Myocyte (in vitro differentiated cells): ENCODE results near the gene MOGAT1. TPM values are rescaled to one million over a fixed set of nuclear protein-coding genes. Genes with fewer than 3 reads are reported as not detected.
"Not testable (repeated sequence)": the region's sequence is repeated elsewhere in the genome, so short reads cannot be mapped to it uniquely, and the experiment has no call there.

Experiments
- DNase-seq: peaks from one replicate; pipeline ENCODE4 v3.0.0-alpha.2; 2012; ENCODE audit warnings: low read depth
- total RNA-seq: library from RNA; depleted of rRNA; stranded (reverse); fragments of >200 nt; gene quantifications from 2 replicates; pipeline ENCODE4 v1.2.3, GENCODE V29; 2014

Gene MOGAT1
- total RNA-seq, 1 donor from 2014 or later, result not detected

DNA sequence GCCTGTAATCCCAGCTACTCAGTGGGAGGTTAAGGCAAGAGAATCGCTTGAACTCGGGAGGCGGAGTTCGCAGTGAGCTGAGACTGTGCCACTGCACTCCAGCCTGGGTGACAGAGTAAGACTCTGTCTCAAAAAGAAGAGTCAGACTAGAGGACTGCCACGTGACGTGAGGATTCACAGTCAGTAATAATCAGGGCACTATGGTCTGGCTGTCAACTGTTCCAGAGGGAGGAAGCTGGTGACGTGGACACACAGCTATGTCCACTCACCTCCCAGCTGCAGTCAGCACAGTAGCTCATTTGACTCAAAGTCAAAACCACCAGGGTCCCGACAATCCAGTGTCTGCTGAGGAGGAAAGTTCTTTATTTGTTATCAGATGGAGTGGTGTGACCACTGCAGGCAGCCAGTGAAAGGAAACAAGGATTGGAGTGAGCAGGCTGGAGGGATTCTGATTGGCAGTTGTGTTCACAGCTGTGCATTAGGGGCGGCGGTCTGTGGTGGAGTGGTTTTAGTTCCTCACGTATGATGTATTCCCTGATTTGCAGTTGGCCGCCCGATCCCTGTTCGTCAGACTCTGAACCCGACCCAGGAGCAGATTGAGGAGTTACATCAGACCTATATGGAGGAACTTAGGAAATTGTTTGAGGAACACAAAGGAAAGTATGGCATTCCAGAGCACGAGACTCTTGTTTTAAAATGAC, 37.9 kb downstream of the MOGAT1 start:
- DNase-seq, result peak; percentile 100

DNA sequence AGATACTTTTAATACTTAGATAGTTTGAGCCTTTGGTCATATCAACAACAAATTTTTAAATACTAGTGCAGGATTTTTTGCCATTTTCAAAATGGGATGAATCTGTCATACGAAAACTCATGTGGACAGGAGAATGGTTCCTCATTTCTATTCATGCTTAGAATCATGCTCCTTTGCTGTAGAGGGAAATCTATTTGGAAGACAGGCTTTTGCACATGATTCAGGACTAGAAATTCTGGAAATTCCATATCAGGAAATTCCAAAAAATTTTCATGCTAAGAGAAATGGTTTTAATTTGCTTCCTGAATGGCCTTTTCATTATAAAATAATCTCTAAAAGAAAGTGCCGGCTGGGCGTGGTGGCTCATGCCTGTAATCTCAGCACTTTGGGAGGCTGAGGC, 39.3 kb downstream of the MOGAT1 start:
- no peak for DNase-seq

DNA sequence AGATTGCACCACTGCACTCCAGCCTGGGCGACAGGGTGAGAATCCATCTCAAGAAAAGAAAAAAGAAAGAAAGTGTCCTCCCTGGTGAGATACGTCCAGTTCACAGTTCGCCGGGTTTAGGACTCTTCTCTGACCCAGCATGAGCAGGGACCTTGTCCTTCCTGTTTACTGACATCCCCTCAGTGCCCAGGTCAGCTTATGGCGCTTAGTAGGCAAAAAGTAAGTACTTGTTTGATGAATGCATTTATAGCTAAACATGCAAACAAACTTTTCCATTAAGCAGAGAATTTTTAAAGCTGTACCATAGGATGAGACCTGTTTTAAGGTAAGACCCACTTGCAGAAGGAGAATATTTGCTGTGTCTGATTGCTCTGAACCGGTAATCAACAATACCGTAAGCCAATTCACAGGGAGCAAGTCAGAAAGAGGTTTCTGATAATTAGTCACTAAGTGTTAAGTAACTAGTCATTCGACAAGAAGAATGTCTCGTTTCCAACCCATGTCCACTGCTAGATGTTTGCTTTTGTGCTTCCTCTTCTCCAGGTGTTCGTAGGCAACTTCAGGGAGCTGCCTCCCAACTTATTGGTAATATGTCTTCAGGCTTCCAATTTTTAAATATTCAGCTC, 40.0 kb downstream of the MOGAT1 start:
- DNase-seq, result no peak

DNA sequence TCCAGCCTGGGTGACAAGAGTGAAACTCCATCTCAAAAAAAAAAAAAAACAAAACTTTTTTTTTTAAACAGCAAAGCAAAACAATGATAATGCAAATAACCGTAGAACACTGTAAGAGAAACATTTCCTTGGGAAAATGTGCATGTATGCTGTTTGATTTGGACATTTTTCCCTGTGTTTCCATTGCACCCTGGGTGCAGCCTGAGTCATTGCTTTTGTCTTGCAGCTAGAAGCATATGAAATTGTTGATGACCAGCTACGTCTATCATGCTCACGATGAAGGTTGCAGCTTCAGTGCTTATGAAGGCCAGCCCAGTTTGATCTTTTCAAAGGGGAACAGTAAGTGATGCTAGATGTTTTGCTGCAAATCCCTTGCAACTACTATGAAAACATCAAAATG, 41.5 kb downstream of the MOGAT1 start:
- DNase-seq, result no peak

DNA sequence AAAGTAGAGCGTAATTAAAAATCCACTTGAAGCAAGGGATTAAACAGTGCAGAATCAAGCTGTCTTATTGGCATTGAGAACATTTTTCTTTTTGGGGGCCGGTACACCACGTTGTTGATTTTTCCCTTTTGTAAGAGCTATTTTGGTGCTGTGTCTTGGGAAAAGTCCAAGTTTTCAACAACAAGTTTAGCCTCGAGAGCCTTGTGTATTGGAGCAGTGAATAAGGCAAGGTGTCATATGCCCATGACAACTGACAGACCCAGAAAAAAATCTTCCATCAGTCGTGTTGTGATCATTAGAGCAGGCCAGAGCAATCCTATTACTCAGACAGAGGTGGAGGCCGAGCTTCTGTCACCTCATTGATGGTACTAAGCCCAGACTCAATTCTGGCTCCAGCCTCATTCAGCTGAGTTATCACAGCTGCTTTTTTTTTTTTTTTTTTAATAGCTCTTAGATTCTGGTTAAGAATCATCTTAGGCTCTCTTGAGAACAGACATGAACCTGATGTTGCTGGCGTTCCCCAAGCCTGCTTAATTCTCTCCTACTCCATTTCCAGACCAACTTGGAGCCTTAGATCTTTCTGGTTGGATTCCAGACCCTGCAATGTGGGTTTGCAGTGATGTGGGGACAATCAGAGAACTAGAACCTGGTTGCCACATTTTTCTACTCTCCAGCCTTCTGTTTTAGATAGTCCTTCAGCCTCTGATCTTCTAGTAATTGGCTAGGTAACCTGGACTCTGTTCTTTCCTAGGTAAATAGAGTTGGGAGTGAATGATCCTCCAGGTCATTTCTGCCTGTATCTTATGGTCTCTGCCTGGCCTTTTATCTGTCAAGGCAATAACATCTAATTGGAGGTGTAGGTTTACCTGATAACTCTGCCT, 43.1 kb downstream of the MOGAT1 start:
- DNase-seq, result peak; percentile 88

DNA sequence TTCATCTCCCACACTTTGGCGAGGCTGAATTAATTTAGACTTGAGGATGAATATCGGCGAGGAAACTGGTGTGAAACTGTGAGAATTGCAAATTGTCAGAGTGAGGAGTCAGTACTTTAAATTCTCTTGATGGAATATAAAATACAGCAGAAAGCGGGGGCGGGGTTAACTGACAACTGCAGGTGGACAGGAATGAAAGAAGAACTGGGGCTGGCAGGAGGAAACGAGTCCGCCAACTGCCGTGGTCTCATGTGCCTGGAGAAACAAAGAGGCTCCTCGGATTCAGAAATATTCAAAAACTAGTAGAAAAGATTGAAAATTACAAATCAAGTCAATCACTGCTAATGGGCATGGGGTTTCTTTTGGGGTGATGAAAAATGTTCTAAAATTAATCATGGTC, 44.3 kb downstream of the MOGAT1 start:
- DNase-seq, result peak; percentile 61

DNA sequence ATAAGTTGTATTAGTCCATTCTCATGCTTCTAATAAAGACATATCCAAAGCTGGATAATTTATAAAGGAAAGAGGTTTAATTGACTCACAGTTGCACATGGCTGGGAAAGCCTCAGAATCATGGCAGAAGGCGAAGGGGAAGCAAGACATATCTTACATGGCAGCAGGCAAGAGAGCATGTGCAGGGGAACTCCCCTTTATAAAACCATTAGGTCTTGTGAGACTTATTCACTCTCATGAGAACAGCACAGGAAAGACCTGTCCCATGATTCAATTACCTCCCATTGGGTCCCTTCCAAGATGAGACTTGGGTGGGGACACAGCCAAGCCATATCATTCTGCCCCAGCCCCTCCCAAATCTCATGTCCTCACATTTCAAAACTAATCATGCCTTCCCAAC, 48.3 kb downstream of the MOGAT1 start:
- not testable (repeated sequence) for DNase-seq

DNA sequence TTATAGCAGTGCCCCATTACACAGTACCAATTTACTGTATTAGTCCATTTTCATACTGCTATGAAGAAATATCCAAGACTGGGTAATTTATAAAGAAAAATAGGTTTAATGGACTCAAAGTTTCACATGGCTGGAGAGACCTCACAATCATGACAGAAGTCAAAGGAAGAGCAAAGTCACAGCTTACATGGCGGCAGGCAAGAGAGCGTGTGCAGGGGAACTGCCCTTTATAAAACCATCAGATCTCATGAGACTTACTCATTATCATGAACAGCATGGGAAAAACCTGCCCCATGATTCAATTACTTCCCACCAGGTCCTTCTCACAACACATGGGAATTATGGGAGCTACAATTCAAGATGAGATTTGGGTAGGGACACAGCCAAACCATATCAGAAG, 50.1 kb downstream of the MOGAT1 start:
- DNase-seq, result not testable (repeated sequence)

DNA sequence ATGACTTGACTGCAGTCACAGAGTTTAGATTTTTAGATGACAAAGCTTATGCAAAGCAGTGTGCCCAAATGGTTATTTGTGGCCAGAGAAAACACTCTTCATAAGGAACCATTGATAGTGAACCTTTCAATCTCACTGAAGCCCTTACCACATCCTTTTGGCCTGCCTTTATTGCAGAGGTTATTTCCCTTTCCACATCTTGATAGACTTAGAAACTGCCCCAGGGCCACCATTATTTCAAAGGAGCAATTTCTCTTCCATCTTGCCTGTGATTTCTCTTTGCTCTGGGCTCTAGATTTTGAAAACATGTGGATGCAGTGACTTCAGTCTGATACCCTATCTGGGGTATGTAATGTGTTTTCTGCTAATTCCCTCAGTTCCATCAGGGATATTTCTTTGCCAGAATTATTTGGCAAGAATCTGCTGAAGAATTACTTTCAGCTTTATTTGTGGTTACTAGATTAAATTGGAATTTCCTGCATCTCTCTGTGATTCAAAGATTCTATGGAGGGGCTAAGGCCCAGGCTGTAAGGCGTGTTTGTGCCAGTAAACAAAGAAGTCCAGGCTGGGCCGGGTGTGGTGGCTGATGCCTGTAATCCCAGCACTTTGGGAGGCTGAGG, 51.0 kb downstream of the MOGAT1 start:
- peak; percentile 57 for DNase-seq

DNA sequence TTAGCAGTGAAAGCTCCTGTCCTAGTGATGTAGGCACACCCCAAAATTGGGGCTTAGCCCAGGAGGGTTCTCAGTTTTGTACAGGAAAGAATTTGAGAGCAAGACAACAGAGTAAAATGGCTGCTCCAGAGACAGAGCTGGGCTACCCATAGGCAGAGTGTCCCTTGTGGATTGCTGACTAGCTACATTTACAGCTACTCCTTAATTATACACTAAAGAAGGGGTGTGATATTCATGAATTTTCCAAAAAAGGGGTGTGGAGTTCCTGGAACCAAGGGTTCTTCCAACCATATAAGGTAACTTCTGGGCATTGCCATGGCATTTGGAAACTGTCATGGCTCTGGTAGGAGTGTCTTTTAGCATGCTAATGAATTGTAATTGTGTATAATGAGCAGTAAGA, 52.8 kb downstream of the MOGAT1 start:
- no peak for DNase-seq

DNA sequence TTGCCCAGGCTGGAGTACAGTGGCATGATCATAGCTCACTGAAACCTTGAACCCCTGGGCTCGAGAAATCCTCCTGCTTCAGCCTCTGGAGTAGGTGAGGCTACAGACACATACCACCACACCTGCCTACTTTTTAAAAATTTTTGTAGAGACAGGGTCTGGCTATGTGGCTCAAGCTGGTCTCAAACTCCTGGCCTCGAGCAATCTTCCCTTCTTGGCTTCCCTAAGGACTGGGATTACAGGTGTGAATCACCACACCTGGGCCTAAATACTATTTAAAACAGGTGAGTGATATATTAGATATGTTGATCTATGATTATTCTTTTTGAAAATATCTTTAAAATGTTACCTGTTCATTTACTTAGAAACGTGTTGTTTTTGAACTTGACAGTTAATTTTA, 57.2 kb downstream of the MOGAT1 start:
- DNase-seq, result no peak

DNA sequence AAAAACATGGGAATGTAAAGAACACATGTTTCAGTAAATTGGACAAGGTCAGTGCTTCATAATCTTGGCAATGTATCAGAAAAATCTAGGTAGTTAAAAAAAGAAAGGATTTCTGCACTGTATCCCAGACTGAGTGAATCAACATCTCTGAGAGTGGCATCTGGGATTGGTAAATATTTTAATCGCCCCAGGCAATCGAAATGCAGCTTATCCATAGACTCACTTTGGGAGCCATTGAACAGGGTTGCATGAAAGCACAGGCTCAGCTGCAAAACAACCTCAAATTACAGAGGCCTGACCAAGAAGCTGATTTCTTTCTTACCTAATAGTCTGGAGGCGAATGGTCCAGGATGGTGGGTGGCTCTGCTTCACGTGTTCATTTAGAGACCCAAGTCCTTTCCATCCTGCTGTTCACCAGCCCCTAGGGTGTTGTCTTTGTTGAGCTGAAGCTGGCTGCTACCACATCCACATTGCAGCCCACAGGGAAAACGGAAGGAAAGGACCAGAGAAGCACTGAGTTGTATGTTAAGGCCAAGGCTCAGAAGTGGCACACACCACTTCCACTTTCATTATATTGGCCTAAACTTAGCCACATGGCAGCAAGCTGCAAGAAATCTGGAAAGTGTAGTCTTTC, 59.0 kb downstream of the MOGAT1 start:
- no peak for DNase-seq

DNA sequence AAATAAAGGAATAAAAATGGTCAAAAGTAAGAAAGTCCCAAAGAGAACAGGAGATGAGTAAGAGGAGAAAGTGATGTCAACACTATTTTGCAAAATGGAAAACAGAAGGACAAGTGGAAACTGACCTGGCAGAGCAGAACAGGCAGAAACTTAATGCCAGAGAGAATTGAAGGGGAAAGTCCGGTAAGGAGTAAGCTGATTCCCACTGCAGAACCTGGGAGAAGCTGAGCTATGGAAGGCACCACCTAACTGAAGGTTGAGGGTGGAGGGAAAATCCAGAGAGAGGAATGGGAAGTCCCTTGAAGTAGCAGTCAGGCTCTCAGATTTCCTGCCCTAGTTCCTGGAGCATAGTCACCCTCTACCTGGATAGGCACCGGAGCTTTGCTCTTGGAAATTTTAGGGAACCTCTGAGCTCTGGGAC, 59.8 kb downstream of the MOGAT1 start:
- DNase-seq, result no peak

DNA sequence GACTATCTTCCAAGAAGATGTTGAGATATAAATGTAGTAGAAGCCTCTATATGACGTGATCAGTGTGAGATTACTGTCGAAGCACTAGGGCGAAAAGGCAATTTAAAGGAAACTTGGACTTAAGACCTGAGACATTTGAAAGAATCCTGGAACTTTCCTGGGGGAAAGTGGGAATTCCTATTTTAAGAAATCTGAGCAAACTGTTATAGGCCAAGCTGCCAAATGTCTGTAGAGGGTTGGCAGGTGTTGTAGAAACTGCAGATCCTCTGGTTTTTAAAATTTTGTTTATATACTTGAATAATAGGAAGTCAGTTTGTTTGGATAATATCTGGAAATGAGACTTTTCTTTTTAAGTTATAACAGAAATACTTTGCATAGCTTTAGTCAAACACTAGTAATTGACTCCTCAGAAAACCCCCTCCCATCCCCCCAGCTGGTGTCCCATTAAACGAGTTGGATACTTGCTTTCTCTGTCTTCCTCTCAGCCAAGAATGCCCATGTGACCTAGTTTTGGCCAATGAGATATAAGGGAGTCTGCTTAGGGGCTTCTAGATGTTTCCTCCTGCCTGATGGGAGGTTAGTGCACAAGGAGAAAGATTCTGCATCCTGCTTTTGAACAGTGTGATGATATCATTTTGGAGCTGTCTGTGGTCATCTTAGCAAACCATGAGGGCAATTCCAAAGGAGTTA, 61.2 kb downstream of the MOGAT1 start:
- no peak for DNase-seq

DNA sequence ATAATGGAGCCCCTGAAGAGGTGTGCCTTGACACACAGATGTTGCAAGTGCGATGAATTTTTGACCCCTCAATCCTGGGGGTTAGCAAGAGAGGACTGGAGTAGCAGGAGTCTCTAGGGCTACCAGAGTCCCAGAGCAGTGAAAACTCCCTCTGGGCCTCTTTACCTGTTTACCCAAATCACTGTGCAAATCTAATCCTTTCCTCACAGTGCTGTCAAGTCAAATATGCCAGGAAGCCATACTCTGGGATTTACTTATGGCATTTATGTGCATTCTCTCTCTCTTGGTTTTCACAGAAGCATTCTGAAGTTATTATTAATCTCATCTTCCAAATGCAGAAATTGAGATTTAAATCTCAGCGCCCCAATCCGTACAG, 62.0 kb downstream of the MOGAT1 start:
- no peak for DNase-seq

DNA sequence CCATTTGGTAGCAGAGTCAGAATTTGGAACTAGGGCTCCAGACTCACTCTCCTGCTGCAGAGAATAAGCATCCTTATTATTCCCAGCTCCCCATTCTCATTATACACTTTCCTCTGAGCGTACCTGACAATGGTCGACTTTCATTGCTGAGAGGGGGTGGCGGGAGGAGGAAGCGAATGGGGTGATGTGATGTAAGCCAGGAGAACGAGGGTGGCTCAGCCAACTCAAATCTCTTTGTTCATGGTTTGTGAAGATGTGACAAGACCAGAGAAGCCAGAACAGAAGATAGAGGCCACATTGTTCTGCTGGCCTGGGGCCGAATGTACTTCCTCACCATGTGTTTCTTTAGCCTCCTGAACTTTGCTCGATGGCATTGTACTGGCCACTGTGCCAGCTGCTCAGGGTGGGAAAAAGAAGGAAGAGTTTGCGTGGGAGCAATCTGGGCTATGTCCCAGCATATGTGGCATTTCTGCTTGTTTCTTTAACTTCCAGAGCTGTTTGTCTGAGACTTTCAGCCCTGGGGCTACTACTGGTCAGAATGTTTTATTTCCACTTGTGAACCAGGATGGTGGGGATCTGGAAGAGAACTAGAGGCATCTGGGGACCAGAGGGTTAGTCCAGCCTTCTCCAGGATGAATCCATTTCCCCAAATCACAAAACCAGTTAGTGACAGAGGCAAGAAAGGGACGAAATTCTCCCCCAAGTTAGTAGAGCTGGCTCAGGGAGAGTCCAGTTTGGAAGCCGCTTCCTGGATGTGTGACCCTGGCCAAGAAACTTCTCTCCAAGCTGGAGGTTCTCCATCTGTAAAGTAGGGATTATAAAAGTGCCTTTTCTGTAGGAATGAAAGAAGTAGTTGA, 62.6 kb downstream of the MOGAT1 start:
- DNase-seq, result peak; percentile 58

DNA sequence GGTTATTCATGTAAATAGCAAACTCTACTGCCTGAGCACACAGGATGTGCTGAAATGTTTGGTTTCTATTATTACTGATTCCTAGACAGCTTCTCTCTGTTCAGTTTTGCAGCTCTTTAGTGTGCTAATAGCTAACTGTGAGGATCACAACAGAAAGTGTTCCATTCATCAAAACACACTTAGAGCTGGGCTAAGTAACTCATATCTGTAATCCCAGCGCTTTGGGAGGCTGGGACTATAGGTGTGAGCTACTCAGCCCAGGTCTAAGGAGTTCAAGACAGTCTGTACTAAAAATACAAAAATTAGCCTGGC, 63.2 kb downstream of the MOGAT1 start:
- no peak for DNase-seq

DNA sequence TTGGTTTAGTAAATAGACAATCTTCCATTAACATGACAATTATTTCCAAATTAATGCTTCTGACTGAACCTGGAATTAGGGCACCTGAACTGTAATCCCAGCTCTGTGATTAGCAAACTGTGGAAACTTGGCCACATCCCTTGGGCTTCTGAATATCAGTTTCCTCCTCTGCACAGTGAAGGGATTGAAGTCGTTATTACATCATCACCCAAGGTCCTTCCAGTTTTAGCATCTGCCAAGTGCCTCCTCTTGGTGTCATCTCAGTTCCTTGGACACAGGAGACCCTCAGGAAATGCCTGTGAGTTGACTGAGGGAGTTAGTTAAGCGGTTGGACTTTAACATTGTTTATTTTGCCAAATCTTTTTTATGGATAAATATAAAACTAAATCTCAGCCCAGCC, 64.8 kb downstream of the MOGAT1 start:
- DNase-seq, result no peak

DNA sequence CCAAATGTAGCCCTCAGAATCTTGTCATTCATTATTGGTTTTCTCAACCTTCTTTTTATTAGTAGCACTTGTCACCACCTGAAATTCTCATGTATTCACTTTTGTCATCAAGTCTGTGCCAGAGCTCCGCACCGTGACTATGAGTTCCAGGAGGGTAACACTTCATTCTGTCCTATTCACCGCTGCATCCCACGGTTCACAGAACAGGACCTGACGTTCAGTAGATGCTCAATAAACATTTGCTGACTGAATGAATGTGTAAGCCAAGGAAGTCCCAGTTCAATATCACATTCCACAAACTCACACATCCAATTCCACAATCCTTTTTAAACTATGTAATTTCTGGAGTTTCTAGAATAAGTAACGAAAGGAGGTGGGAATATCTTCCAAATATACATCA, 65.5 kb downstream of the MOGAT1 start:
- DNase-seq, result no peak

DNA sequence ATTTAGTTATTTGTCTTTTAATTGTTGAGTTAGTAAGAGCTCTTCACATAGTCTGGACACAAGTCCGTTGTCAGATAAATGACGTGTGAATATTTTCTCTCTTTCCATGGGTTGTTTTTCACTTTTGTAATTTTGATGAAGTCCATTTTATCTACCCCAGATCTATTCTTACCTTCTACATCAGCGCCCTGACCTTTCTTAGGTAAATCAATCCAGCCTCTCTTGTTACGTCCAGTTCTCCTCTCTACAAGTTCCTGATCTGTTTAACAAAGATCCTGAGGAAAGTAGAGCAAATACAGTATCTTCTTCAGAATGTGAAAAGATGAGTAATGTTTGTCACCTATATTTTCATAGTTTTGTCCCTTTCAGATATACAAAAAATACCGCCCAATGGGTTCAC, 66.9 kb downstream of the MOGAT1 start:
- DNase-seq, result no peak
